Brain microvascular endothelial cell (primary cell): ENCODE results near the gene MBTPS2.

Experiments used
- DNase-seq: peaks from one replicate; pipeline ENCODE4 v3.0.0-alpha.2; 2020
- H3K27ac ChIP-seq: fragments of 250-450 bp; sonication (Bioruptor Pico); 2 replicates; pipeline ENCODE4 v1.5.1; 2020; ENCODE audit warnings: mild to moderate bottlenecking, moderate library complexity
- H3K27me3 ChIP-seq: fragments of 250-450 bp; sonication (Bioruptor Pico); replicated peaks from 2 replicates; pipeline ENCODE4 v1.5.1; 2020; ENCODE audit warnings: mild to moderate bottlenecking
- H3K36me3 ChIP-seq: fragments of 250-450 bp; sonication (Bioruptor Pico); replicated peaks from 2 replicates; pipeline ENCODE4 v1.5.1; 2020; ENCODE audit warnings: mild to moderate bottlenecking
- H3K4me3 ChIP-seq: 2 replicates; pipeline ENCODE4 v1.5.1; 2011; ENCODE audit warnings: low read depth, mild to moderate bottlenecking, control low read depth, low read length, moderate library complexity
- in situ Hi-C: cut with HindIII; loops from 2 replicates; pipeline ENCODE4 v1.10.0; 2017; ENCODE audit warnings: low sequenced_read_pairs, low pct_ligation_motif_present
- TF ChIP-seq, protein P1 (sequence below): IDR thresholded peaks from 2 replicates; pipeline ENCODE4 v1.5.1; 2011; ENCODE audit warnings: low read depth, mild to moderate bottlenecking, moderate library complexity, low read length, control low read depth, inconsistent platforms; ENCODE audit errors: missing control alignments

Gene MBTPS2

DNA sequence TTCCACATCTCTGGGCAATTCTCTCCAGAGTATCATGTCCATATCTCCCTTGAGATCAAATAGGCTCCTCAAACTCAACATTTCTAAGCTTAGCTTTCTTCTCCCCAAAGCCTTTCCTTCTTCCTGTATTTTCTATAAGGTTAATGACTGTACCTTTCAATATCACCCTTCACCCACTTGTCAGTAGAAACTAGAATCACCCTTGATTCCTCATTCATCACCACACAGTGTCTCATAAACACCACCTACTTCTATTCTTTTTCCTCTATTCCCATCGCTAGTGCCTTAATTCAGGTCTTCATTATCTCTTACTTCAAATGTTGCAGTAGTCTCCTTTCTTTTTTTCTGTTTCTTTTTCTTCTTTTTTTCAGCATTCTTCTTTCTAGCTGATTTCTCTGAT lies 72.8 kb downstream of the MBTPS2 start:
- TF ChIP-seq, protein P1, sequence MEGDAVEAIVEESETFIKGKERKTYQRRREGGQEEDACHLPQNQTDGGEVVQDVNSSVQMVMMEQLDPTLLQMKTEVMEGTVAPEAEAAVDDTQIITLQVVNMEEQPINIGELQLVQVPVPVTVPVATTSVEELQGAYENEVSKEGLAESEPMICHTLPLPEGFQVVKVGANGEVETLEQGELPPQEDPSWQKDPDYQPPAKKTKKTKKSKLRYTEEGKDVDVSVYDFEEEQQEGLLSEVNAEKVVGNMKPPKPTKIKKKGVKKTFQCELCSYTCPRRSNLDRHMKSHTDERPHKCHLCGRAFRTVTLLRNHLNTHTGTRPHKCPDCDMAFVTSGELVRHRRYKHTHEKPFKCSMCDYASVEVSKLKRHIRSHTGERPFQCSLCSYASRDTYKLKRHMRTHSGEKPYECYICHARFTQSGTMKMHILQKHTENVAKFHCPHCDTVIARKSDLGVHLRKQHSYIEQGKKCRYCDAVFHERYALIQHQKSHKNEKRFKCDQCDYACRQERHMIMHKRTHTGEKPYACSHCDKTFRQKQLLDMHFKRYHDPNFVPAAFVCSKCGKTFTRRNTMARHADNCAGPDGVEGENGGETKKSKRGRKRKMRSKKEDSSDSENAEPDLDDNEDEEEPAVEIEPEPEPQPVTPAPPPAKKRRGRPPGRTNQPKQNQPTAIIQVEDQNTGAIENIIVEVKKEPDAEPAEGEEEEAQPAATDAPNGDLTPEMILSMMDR, result no peak
- in situ Hi-C loops, result no loop called here

DNA sequence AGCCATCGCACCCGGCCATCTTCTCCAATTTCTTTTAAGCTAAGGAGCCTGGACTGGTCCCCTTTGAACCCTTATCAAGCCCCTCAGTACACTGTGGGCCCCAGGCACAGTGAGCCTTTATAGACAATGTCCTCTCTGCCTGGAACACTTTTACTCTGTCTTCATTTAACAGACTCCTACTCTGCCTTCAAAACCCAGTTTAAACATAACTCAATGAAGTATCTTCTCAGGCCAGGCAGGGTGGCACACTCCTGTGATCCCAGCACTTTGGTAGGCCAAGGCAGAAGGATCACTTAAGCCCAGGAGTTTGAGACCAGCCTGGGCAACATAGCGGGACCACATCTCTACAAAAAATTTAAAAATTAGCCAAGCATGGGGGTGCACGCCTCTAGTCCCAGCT lies 73.6 kb downstream of the MBTPS2 start:
- Histone ChIP-seq H3K27ac (no peak overlapping the region), H3K27me3 (no peaks in the 10 kb centered on the region), H3K36me3 (no peaks in the 10 kb centered on the region), H3K4me3 (no peak overlapping the region)
- TF ChIP-seq, protein P1, result no peak
- in situ Hi-C loops, result no loop called here
- no peak for DNase-seq

More for the DNA sequence above, 72.8 kb downstream of the MBTPS2 start:
- Histone ChIP-seq H3K4me3 (no peak overlapping the region), H3K36me3 (no peaks in the 10 kb centered on the region), H3K27me3 (no peaks in the 10 kb centered on the region), H3K27ac (no peak overlapping the region)
- DNase-seq, result no peak

DNA sequence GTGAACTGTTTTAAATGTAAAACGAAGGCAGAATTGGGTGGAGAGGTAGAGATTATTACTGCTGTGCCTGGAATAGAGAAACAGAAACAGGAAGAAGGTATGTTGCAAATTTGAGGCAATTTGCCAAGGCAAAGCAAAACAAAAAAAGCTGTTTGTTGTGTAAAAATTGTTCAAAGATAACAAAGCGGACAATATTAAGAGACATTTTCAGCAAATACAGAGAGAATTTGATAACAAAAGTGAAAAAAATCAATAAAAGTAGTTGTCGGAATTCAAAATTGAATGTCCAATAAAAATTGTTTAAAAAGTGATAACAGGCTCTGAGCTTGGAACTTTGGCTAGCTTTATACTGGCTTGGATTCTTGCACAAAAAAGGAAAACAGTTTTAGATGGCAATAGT lies 86.7 kb downstream of the MBTPS2 start:
- H3K36me3 ChIP-seq, result no peaks in the 10 kb centered on the region
- peak overlapping the region; percentile 92 for H3K27ac ChIP-seq
- TF ChIP-seq, protein P1, result no peak
- no peak for DNase-seq
- no peak overlapping the region for H3K4me3 ChIP-seq
- H3K27me3 ChIP-seq, result no peaks in the 10 kb centered on the region
- in situ Hi-C loops, result no loop called here

DNA sequence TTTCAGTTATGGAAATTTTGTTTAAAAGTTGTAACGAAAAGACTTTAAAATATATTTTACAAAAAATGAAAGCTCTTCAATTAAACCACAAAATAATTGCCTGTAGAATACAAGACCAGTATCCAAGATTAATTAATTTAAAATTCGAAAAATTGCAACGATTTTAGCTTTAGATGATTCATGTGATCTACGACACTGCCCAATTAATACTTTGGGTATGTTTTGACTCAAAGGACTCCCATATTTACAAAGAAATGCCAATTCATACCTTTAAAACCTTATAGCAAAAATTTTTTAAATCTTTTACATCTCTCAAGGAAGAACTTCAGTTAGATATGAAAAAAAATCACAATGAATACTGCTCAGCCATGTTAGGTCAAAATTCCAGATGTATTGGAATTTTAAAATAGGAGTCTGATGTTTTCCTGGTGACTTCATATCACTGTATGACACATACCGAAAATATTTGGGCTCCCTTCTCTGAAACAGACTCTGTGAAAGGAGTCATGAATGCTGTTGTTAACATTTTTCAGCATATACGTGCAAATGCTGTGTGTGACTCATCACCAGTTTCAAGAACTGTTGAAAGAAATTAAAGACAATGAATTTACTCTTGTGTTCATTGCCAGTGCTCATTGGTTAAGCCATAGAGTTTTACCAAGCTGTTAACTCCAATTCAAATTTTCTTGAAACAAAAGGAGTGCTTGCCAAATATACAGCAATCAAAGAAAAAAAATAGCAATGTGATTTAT lies 87.3 kb downstream of the MBTPS2 start:
- no peak overlapping the region for H3K4me3 ChIP-seq
- in situ Hi-C loops, result no loop called here

DNA sequence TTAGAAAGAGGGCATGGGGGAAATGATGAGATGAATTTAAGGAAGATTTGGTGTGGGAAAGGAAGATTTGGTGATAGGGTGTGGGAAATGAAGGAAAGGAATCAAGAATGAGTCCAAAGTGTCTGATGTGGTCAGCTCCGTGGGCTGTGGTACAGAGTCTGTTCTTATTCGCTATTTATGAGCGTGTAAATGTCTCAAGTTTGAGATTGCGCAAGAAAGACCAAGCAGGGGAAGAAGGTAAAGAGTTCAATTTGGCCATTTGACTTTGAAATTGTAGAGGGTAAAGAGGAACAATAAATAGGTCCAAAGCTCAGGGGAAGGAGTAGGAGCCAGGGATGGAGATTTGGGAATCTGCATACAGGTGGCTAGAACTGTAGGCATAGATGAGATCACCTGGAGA lies 89.8 kb downstream of the MBTPS2 start:
- H3K4me3 ChIP-seq, result no peak overlapping the region
- H3K36me3 ChIP-seq, result no peaks in the 10 kb centered on the region
- in situ Hi-C loops, result no loop called here
- no peak for DNase-seq
- no peak overlapping the region for H3K27ac ChIP-seq
- no peaks in the 10 kb centered on the region for H3K27me3 ChIP-seq
- TF ChIP-seq, protein P1, result no peak

More for the DNA sequence above, 87.3 kb downstream of the MBTPS2 start:
- TF ChIP-seq, protein P1, result no peak
- Histone ChIP-seq H3K27me3 (no peaks in the 10 kb centered on the region), H3K36me3 (no peaks in the 10 kb centered on the region), H3K27ac (peak overlapping the region; percentile 92)
- DNase-seq, result peak; percentile 90

DNA sequence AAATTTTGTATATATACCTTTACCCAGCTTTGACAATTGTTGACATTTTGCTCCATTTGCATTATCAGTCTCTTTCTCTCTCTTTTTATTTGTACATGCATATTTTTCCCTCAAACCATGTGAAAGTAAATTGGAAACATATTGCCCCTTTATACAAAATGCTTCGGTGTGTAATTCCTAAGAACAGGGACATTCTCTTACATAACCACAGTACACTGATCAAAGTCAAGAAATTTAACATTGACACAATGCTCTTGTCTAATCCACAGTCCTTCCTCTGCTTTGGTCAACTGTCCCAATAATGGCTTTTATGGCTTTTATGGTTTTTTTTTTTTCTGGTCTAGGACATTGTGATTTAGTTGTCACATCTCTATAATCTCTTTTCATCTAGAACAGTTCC lies 91.6 kb downstream of the MBTPS2 start:
- Histone ChIP-seq H3K27ac (no peak overlapping the region), H3K27me3 (no peaks in the 10 kb centered on the region), H3K36me3 (no peaks in the 10 kb centered on the region), H3K4me3 (no peak overlapping the region)
- no peak for DNase-seq
- TF ChIP-seq, protein P1, result no peak
- in situ Hi-C loops, result no loop called here
